ENCODE measurements around the gene ARMS2.

The ARMS2 gene

GRCh38 chr10:122474131-122474818 lies 19.8 kb downstream of the ARMS2 start:
- DNase-seq, result no peak

DNA sequence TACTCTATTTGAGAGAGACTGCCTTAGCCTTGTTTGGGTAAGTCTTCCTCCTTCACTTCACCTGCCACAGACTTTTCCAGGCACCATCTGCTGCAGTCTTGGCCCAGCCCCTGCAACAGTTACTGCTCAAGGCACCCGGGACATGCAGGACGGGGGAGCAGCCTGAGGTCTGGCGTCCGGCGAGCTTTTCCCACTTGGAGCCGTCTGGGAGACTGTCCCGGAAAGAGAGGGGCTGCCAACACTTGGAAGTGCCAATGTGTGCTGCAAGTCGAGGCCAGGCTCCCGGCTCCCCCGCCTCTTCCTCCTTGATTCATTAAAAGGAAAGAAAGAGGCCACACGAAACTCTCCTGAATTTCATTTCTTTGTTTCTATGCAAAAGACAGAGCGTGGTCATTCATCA lies 20.6 kb downstream of the ARMS2 start:
- DNase-seq, result no peak

DNA sequence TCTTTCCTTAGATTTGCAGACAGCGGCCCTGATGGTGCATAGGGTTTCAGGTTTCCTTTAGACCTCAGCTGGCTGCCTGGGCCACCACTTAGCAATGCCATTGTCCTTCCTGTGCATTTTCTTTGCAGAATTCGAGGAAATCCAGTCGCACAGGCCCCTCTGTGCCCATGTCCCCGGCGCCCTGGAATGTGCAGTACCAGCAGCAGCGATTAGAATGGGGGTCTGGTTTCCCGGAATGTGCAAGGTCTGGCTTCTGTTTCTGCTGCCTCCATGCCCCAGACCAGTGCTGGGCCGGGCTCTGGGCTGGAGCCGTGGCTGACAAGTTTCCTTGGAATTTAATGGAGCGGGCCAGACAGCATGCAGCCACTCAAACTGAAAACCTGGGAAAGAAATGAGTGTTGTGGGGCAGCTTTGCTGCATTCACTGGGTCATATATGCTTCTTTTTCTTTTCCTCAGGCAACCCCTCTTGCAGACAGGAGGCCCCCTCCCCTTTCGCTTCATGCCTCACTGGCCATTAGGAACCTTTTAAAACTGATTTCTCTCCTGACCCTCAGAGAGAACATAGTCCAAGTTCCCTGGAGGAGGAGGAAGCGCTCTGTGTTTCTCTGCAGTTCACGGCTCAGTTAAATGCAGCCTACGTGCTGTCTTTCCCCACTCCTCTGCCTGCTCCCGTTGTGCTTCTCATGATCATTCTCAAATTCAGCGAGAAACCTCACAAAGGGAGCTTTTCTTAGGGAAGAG lies 21.3 kb downstream of the ARMS2 start:
- DNase-seq, result no peak

GRCh38 chr10:122476333-122476695 lies 21.9 kb downstream of the ARMS2 start:
- DNase-seq, result no peak

- DNase-seq, result no peak
These were observed 23.0 kb downstream of the ARMS2 start for GRCh38 chr10:122477436-122477835.

- DNase-seq, result no peak
These were observed 24.5 kb downstream of the ARMS2 start for GRCh38 chr10:122478971-122479370.

DNA sequence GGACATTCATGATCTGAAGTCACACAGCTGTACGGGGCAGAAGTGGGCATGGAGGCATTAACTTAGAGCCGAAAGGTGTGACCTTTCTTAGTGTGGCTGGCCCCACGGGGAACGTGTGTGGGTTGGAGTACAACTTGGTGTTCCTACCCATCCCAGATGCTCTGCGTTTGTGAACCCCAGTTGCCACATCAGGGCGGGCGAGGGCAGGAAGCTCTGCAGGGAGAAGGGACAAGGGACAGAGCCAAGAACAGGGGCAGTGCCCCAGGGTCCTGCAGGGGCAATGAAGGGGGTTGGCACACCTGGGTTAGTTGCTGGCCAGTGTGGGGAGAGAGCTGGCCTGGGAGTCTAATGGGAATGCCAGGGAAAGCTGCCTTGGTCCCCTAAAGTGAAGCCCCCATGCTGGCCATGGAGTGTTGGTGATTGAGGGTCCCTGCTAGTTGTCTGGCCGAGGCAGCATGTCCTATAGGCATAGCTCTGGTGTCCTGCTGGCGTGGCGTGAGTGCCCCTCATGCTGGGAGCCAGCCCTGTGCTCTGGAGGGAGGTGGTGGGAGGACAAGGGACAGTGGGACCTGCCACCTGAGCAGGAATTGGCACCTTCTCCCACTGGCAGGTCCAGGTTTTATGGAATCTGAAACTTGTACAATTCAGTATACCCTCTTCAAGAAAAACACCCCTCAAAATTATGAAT lies 25.8 kb downstream of the ARMS2 start:
- no peak for DNase-seq

DNA sequence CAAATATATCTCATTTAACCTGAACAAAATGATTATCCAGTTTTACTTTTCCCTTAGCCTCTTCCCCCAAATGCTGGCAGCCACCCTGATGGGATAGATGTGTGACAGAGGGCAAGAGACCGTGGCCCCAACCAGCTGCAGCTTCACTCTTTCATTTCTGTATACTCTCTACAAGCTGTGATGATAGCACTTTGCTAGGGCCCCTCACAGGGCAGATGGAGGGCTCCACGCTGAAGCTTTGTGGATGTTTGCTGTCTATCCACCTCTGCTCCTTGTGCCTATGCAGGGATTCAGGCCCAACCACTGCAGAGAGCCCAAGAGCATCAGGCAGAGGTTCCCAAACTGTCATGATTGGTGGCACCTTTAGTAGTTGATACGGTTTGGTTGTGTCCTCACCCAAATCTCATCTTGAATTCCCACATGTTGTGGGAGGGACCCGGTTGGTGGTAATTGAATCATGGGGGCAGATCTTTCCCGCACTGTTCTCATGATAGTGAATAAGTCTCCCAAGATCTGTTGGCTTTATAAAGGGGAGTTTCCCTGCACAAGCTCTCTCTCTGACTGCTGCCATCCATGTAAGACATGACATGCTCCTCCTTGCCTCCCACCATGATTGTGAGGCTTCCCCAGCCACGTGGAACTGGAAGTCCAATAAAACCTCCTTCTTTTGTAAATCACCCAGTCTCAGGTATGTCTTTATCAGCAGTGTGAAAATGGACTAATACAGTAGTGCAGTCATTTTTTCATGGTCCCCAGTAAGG lies 27.0 kb downstream of the ARMS2 start:
- DNase-seq, result no peak

DNA sequence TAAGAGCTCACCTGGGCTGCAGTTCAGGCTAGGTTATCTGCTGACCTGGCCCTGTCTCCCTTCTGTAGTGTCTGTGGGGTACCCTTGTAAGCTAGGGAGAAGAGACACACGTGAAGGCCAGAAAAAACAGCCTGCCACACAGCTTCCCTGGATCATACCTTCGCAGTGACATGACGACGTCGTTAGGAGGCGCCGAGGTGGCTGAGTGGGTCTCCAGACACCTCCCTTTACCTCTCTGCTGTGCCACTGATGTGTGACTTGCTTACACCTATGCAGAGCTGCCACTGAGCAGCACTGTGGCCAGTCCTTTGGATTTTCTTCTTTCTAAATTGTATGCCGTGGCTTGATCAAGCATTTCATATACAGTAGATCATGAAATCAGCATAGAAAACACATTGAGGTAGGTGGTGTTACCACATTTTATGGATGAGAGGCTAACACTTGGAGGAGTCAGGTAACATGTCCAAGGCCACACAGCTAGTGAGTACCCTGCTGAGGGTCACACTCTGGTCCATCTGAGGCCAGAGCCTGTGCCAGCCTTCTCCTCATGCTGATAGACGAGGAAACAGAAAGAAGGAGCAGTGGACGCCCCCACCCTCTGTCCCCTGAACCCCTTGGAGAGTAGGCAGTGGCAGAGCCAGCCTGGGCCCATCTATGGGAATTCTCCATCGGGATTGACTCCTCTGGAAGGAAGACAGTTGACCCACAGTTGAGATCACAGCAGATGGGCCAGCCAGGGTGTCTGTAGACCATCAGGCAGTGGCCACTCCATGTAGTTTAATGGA lies 30.0 kb downstream of the ARMS2 start:
- DNase-seq, result no peak

GRCh38 chr10:122485670-122486069 lies 31.2 kb downstream of the ARMS2 start:
- no peak for DNase-seq

DNA sequence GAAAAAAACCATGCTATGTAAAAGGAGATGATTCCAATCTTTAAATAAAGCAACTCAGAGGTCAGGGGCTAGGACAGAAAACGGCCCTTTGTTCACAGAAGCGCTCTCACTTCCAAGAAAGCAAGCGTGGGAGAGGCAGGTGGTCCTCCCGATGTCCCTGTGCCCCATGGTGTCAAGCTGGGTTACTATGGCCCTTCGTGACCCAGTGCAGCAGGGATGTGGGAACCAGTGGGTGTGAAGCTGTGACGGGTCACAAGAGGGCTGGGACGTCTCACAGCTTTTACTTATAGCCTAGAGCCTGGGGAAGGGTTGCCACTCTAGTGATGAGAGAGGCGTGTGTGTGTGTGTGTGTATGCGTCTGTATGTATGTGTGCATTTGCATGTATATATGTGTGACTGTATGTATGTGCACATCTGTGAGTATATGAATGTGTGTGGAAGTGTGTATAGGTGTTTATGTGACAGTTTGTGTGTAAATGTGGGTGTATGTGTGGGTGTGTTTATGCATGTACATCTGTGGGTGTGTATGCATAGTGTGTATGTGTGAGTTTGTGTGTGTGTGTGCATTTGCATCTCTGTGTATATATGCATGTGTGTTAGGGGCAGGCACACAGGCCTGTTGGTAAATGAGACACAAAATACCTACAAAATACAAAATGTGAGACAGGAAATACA lies 32.1 kb downstream of the ARMS2 start:
- DNase-seq, result no peak

- DNase-seq, result no peak
These were observed 32.8 kb downstream of the ARMS2 start for GRCh38 chr10:122487174-122487765.

DNA sequence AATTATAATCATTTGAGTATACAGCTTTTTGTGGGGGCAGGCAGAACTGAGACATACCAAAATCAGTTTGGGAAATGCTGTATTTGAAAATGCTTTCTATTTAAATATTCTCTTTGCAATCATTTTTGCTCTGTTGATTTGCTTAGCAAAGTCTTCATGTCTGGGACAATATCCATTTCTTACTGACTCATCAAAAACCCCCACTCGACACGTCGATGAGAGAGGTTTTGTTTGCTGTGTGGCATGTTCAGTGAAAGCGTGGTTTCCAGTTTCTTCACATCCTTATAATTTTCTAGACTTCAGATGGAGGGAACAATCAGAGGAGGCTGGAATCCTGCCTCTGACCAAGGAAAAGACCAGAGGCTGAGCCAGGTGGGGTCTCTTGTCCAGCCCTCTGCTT lies 35.8 kb downstream of the ARMS2 start:
- no peak for DNase-seq

GRCh38 chr10:122490786-122491680 lies 36.6 kb downstream of the ARMS2 start:
- DNase-seq, result peak; percentile 36

GRCh38 chr10:122492006-122492405 lies 37.6 kb downstream of the ARMS2 start:
- no peak for DNase-seq

DNA sequence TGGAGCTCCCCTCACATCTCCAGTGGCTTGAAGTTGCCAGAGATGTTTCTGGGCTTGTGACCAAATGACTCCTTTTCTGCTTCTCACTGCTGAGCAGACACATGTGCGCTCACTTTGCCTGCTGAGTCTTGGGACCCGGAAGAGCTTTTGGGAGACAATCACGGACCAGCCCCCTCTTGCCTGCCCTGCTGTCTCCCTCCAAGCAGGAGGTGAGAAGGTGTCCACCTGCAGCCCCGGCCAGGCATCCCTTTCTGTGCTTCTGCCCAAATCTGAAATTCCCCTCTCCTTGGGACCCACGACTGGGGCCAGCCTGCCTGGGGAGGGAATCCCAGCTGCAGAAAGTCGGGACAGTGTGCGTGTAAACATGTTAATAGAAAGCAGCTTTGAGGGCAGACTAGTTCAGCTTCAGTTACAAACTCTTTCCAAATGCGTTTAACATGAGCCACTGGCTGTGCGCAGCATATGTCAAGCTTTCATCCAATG lies 38.6 kb downstream of the ARMS2 start:
- DNase-seq, result no peak

GRCh38 chr10:122493761-122494160 lies 39.3 kb downstream of the ARMS2 start:
- no peak for DNase-seq

DNA sequence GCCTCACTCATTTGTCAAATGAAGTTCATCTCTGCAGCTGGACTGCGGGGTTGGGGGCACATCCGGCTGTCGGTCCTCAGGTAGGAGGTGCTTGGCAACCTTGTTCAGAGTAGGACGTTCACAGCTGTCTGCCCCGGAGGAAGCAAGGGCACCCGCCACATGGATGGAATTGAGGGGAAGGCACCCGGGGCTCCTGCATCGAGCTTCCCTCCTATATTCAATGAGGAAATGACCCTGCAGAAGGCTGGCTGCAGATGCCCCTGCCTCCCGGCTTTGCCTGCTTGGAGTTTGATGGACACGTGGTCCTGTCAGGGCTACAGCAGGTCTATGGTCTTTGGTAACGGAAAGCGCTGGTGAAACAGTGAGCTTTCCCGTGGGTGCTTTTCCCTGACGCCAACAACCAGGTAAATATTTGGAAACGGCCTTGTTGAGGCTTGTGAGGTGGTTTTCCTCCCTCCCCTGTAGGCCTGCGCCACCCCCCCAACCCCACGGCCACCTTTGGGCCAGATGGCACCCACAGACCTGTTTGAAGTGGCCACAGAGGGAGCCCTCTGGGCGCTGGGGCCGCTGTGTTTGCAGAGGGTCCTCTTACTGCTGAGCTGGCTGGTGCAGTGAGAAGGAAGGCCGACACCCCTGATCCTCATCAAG lies 39.8 kb downstream of the ARMS2 start:
- DNase-seq, result no peak

DNA sequence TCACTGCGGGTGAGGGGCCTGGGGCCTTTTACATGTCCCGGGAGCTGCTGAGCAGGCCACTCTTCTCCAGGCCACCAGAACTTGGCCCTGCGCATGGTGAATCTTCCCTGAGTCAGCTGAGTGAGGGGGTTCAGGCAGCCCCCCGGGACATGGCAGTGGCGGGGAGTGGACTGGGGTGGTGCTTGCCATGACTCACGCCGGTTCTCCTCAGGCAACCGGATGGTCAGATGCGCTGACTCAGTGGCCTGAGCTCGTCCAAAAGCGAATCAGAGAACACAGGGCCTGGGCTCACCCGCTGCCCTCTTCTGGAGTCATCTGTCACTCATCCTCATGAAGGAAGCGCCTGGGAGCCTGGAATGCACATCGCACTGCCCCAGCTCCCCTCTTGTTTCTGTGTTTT lies 40.4 kb downstream of the ARMS2 start:
- DNase-seq, result no peak
